Type B pancreatic cell (in vitro differentiated cells): ENCODE data around the gene WNT3. TPM values are rescaled to one million over a fixed set of nuclear protein-coding genes. Genes with fewer than 3 reads are reported as not detected.
A peak's percentile ranks its signal among the peaks of the same experiment; 100 is the strongest.
"Not testable (repeated sequence)": the region's sequence is repeated elsewhere in the genome, so short reads cannot be mapped to it uniquely, and the experiment has no call there.

Experiments
- DNase-seq: peaks from one replicate; pipeline ENCODE4 v3.0.0; 2021; ENCODE audit warnings: mixed read lengths; ENCODE audit not compliant: unreplicated experiment; ENCODE audit errors: extremely low spot score
- H3K27ac Mint-ChIP-seq: 2 replicates; pipeline ENCODE4 v1.8.0; 2021; ENCODE audit warnings: mild to moderate bottlenecking, mixed read lengths
- H3K27me3 Mint-ChIP-seq: 2 replicates; pipeline ENCODE4 v1.8.0; 2021; ENCODE audit warnings: mixed read lengths
- H3K36me3 Mint-ChIP-seq: 2 replicates; pipeline ENCODE4 v1.8.0; 2021; ENCODE audit warnings: mixed read lengths
- H3K4me1 Mint-ChIP-seq: one replicate; pipeline ENCODE4 v1.8.0; 2021; ENCODE audit warnings: mixed read lengths; ENCODE audit not compliant: unreplicated experiment
- H3K4me3 Mint-ChIP-seq: 2 replicates; pipeline ENCODE4 v1.8.0; 2021; ENCODE audit warnings: mild to moderate bottlenecking, mixed read lengths
- H3K9me3 Mint-ChIP-seq: 2 replicates; pipeline ENCODE4 v1.8.0; 2021; ENCODE audit warnings: mixed read lengths
- total RNA-seq: library from RNA; stranded (reverse); gene quantifications from 2 replicates; pipeline ENCODE4 v1.2.1, GENCODE V29; 2021; ENCODE audit warnings: low replicate concordance
- TF ChIP-seq, protein P1 (sequence below): fragments of 200-600 bp; sonication (generic); conservative IDR thresholded peaks from 2 replicates; pipeline ENCODE4 v1.5.0; 2021; ENCODE audit warnings: antibody characterized with exemption, mild to moderate bottlenecking

WNT3 gene
- total RNA-seq, 1 donor from 2014 or later: 14.1 TPM

GRCh38 chr17:46793541-46793940 lies 25.0 kb downstream of the WNT3 start:
- Mint-ChIP-seq H3K27me3 (peaks cover 10% of the 10 kb centered on the region), H3K4me1 (peaks cover 5% of the 10 kb centered on the region), H3K4me3 (no peak overlapping the region), H3K36me3 (peaks cover 12% of the 10 kb centered on the region), H3K9me3 (no peaks in the 10 kb centered on the region), H3K27ac (peak overlapping the region; percentile 7)
- DNase-seq: no peak
- TF ChIP-seq, protein P1, sequence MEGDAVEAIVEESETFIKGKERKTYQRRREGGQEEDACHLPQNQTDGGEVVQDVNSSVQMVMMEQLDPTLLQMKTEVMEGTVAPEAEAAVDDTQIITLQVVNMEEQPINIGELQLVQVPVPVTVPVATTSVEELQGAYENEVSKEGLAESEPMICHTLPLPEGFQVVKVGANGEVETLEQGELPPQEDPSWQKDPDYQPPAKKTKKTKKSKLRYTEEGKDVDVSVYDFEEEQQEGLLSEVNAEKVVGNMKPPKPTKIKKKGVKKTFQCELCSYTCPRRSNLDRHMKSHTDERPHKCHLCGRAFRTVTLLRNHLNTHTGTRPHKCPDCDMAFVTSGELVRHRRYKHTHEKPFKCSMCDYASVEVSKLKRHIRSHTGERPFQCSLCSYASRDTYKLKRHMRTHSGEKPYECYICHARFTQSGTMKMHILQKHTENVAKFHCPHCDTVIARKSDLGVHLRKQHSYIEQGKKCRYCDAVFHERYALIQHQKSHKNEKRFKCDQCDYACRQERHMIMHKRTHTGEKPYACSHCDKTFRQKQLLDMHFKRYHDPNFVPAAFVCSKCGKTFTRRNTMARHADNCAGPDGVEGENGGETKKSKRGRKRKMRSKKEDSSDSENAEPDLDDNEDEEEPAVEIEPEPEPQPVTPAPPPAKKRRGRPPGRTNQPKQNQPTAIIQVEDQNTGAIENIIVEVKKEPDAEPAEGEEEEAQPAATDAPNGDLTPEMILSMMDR: no peak

DNA sequence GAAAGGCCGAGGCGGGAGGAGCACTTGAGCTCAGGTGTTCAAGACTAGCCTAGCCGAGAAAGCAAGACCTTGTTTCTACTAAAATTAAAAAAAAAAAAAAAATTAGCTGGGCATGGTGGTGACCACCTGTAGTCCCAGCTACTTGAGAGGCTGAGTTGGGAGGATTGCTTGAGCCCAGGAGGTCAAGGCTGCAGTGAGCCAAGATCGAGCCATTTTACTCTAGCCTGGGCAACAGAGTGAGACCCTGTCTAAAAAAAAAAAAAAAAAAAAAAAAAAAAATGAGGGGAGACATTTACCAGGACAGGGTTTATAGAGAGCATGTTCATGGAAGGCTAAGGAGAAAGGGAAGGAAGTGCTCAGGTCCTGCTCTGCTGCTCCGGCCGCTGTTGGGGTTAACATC lies 25.5 kb downstream of the WNT3 start:
- Mint-ChIP-seq H3K27me3 (peaks cover 10% of the 10 kb centered on the region), H3K36me3 (peaks cover 12% of the 10 kb centered on the region)
- H3K4me1 Mint-ChIP-seq, H3K9me3 Mint-ChIP-seq, H3K4me3 Mint-ChIP-seq, DNase-seq, H3K27ac Mint-ChIP-seq: not testable (repeated sequence)

DNA sequence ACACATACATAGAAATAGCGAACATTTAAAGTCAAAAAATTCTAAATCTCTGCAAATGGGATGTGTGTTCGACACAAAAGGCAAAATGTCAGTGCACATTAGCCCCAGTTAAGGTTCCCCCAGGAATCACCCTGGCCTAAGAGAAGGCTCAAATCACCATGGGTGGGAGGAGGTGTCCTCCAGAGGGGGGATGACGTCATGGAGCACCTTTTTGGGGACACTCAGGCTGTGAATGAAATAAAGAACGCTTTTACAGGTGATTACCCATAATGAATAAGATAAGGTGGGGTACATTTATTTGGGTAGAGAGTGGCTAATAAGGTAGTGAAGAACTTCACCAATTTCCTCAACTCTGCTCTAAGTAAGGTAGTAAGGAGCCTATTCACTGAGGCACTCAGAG lies 26.4 kb downstream of the WNT3 start:
- H3K9me3 Mint-ChIP-seq: no peaks in the 10 kb centered on the region
- TF ChIP-seq, protein P1: no peak
- no peak overlapping the region for H3K27ac Mint-ChIP-seq
- no peak overlapping the region for H3K4me3 Mint-ChIP-seq
- peaks cover 12% of the 10 kb centered on the region for H3K36me3 Mint-ChIP-seq
- no peak for DNase-seq
- H3K27me3 Mint-ChIP-seq: peaks cover 10% of the 10 kb centered on the region
- peaks cover 10% of the 10 kb centered on the region for H3K4me1 Mint-ChIP-seq

DNA sequence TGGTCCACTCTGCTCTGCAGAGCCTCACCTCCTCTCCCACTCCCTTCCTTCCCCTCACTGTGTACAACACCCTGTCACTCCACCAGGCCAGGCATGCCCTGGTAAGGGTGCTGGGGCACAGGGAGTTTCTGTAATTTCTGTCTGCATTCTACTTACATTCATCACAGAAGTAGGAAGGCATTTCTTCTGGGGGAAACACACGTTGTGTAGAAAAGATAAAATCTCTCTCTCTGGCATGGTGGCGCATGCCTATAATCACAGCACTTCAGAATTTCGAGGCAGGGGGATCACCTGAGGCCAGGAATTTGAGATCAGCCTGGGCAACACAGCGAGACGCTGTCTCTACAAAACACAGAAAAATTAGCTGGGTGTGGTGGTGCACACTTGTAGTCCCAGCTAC lies 27.0 kb downstream of the WNT3 start:
- peaks cover 10% of the 10 kb centered on the region for H3K4me1 Mint-ChIP-seq

GRCh38 chr17:46790216-46790615 lies 28.3 kb downstream of the WNT3 start:
- Mint-ChIP-seq H3K4me3 (no peak overlapping the region), H3K9me3 (no peaks in the 10 kb centered on the region), H3K27me3 (peaks cover 7% of the 10 kb centered on the region), H3K36me3 (peaks cover 12% of the 10 kb centered on the region), H3K27ac (no peak overlapping the region), H3K4me1 (peaks cover 10% of the 10 kb centered on the region)
- no peak for DNase-seq
- TF ChIP-seq, protein P1: no peak

More for the DNA sequence above, 27.0 kb downstream of the WNT3 start:
- Mint-ChIP-seq H3K27ac (peak overlapping the region; percentile 63), H3K27me3 (peaks cover 10% of the 10 kb centered on the region), H3K36me3 (peaks cover 12% of the 10 kb centered on the region), H3K9me3 (no peaks in the 10 kb centered on the region), H3K4me3 (peak overlapping the region; percentile 41)
- TF ChIP-seq, protein P1: no peak
- no peak for DNase-seq

DNA sequence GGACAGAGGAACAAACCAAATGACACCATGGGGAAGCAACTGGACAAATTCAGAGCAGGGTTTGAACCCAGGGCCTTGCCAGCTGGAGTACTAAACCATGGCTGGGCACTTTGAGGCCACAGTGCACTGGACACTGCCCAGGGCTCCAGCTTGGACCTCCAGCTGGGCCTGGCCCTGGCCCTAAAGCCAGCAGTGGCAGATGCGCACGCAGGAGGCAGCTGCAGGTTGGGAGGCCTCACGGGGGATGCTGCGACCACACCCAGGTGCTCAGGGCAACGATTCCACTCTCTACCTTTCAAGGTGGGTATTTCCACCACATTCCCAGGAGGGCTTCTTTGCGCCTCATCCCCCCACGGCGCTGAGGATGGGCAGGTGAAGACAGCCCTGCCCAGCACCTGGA lies 28.9 kb downstream of the WNT3 start:
- DNase-seq: no peak
- Mint-ChIP-seq H3K9me3 (no peaks in the 10 kb centered on the region), H3K27me3 (peaks cover 7% of the 10 kb centered on the region), H3K4me3 (no peak overlapping the region), H3K36me3 (peaks cover 12% of the 10 kb centered on the region), H3K4me1 (peaks cover 10% of the 10 kb centered on the region), H3K27ac (no peak overlapping the region)
- TF ChIP-seq, protein P1: no peak
